SKM-1 (cell line): ENCODE measurements around the gene GAB4.

ENCODE experiments used
- DNase-seq: peaks from one replicate; lab custom pipeline; 2025; ENCODE audit not compliant: unreplicated experiment; lab: John Stamatoyannopoulos, UW

The GAB4 gene

GRCh38 chr22:16989915-16990314 is 18.1 kb downstream of the GAB4 start:
- no peak for DNase-seq

GRCh38 chr22:16988257-16988656 is 19.8 kb downstream of the GAB4 start:
- DNase-seq: no peak

DNA sequence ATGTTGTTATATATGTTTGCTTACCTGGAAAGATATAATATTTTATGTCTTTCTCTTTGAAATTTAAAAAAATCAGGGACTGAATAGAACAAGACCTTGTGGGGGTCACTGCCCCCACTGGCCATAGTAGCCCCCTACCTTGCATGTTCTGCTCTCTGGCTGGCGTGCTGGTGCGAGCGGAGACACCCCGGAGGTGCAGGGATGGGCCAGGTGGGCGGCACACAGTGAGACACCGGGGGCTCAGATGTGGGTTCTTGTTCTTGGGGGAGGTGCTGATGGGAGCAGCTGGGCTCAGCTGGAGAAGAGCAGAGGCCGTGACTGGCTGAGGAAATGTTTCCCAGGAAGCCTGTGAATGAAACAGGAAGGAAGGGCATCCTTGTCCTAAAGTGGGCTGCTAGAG is 20.2 kb downstream of the GAB4 start:
- no peak for DNase-seq

DNA sequence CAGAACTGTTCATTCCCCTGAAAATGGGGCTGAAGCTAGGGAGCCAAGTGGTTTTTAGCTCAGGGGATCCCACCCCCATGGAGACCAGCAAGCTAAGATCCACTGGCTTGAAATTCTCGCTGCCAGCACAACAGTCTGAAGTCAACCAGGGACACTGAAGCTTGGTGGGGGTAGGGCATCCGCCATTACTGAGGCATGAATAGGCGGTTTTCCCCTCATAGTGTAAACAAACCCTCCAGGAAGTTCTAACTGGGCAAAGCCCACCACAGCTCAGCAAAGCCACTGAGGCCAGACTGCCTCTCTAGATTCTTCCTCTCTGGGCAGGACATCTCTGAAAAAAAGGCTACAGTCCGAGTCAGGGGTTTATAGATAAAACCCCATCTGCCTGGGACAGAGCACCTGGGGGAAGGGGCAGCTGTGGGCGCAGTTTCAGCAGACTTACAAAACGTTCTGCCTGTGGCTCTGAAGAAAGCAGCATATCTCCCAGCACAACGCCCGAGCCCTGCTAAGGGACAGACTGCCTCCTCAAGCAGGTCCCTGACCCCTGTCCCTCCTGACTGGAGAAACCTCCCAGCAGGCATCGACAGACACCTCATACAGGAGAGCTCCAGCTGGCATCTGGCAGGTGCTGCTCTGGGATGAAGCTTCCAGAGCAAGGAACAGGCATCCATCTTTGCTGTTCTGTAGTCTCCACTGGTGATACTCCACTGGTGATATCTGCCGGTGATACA is 32.7 kb downstream of the GAB4 start:
- no peak for DNase-seq

DNA sequence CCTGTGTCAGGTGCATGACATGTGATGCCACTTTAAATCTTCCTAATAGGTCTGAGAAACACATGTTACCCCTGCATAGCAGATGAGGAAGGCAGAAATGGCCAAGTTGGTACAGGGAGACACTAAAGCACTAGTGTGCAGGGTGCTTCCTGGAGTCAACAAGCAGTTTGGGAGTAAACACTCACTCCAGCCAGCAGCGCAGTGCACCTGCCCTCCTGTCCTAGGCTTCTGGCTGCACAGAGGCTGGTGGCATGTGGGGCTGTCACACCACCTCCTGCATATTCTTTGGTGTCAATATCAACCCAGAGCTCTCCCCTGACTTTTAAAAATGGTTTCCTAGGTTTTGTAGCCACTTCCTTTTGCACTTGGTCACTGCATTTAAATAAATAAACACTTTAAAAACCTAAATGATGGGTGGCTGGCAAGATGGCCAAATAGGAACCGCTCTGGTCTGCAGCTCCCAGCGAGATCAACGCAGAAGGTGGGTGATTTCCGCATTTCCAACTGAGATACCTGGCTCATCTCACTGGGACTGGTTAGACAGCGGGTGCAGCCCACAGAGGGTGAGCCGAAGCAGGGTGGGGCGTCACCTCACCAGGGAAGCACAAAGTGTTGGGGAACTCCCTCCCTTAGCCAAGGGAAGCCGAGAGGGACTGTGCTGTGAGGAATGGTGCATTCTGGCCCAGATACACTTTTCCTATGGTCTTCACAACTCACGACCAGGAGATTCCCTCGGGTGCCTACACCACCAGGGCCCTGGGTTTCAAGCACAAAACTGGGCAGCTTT is 33.5 kb downstream of the GAB4 start:
- no peak for DNase-seq

DNA sequence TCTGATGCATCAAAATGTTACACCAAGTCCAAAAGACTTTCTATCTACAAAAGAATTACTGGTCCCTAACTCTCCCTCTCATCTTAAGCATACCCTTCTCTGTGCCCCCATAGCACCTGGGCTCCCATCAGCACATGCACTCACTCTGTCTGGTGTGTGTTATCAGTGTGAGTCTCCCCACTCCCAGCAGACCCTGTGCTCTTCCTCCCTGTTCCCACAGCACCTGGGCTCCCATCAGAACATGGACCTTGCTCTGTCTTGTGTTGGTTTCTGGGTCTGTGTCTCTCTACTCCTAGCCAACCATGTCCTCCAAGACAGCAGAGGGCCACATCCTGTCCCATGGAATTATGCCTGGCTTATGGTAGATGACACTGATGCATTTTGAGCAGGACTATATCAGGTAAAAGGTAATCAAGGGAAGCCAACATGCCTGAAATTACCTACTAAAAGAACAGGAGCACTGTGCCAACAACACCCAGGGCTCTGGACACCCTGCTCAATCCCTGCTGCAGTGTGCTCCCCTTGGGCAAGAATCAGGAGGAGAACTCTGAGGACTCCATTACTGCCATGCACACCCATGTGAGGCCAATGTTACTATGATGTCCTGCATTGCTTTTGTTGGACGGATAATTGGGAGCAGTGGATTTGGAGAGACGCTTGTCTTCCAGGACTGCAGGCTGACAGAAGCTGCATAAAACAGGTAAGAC is 34.3 kb downstream of the GAB4 start:
- DNase-seq: no peak

GRCh38 chr22:16972311-16972710 is 35.7 kb downstream of the GAB4 start:
- DNase-seq: no peak

DNA sequence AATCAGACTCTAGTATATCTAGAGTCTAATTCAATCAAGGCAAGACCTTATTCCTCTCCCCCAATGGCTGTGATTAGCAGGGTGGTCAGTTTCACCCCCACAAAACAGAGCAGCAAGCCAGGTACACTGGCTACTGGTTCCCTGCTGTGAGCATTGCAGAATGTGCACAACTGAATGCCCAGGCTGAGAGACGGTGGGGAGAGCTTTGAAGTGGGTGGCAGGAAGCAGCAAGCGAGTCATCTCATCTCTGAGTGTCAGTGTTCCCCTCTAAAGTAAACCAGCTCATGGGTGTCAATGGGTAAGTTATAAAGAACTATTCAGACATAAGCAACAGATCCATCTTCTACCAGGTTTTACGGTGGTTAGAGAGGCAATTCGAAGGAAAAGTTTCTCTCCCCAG is 37.6 kb downstream of the GAB4 start:
- DNase-seq: no peak

DNA sequence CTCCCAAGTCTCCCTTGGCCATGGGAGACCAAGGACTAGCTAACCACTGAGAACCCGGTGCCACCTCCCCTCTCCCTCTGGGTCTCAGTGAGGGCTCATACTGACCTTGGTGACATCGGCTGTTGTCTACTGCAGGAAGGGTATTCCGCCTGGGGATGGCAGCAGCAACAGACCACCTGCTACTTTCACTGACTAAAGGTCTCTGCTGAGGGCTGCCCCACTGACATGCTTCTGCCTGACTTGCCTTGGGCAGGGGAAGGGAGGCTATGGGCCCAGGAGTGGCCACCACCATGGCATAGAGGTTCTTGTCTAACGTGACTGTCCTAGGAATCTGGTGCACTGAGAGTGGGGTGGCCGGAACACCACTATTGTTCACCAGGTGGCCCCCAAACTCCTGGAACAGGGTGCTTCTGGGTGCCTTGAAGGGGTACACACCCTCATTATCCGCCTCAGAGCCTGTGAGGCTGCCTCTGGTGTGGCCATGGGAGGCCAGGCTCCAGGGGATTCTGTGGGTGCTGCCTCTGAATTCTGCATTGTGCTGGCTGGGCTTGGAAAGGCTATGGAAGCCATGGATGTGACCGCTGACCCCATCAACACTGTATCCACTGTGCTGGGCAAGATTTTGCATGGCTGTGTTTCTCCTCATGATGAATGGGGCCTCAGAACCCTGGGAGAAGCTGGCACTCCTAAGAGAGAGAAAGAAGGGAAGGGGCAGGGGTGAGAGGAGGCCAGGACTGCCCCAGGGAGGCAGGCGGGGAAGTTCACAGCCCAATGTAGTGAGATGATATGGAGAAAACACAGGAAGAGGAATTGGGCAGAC is 38.3 kb downstream of the GAB4 start:
- DNase-seq: no peak

DNA sequence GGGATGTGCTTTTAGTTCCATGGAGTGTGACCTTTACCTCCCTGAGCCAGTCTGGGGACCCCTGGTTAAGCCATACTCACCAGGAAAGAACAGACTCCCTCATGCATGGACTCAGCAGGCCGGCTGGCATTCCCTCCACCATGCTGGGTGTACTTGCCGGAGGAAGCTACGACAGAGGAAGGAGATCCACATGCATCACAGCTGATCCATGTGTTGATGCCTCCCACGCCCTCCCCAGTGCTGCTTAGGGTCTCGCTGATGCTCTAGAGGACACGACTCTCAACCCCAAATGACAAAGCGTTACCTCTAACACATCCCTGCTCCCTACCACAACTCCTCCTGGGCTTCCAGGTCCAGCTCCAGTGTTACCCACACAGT is 39.8 kb downstream of the GAB4 start:
- no peak for DNase-seq

- no peak for DNase-seq
Measured at GRCh38 chr22:16967453-16968217, 40.4 kb downstream of the GAB4 start.

GRCh38 chr22:16966251-16966650 is 41.8 kb downstream of the GAB4 start:
- DNase-seq: no peak

DNA sequence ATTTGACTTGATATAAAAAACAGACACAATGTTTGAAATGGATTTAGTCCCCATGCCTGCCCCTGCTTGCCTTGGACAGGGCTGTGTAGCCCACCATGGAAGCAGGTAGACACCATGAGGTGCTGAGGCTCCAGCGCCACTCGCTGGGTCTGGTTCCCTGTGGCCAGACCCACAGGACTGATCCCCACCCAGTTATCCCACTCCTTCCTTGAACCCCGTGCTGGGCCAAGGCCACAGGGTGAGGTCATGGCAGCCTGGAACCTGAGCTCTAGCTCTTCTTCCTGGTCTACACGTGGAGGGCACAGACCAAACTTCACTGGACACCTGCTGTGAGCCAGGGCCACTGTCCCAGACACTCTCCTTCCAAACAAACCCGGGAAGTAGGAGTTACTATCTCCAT is 42.5 kb downstream of the GAB4 start:
- no peak for DNase-seq

- DNase-seq: no peak
Measured at GRCh38 chr22:16965083-16965482, 42.9 kb downstream of the GAB4 start.

DNA sequence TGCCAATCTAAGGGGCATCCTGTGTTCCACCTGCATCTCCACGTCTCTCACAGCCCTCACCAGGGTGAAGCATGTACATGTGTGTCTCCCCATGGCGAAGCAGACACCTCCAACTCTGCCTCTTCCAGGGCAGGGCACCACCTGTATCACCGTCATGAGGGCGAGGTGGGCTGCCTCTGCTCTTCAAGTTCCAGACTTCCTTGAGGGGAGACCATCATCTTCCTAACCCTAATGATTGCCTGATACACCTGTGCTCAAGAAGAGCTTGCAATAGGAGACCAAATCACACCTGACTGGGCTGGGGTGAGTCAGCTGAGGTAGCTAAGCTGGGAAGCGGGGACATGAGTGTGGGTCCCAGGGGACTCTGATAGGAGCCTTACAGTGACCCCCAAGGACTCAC is 43.7 kb downstream of the GAB4 start:
- no peak for DNase-seq

- no peak for DNase-seq
Measured at GRCh38 chr22:16963189-16963945, 44.7 kb downstream of the GAB4 start.

DNA sequence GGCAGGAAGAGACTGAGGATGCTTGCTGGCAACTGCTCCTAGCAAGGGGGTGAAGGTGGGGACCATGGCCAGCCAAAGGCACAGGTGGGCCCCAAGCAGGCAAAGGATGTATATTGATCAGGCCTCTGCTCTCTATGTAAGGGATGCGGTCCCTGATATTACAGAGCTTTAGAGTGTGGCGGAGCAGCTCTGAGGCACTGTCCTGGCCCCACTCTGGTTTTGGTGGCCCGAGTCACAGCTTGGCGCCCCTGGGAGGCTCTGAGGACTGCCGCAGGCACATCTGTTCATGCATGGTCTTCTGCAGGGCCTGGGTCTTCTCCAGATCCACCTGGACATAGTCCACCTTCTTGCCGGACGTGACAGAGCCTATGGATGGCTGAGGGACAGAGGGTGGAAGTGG is 45.5 kb downstream of the GAB4 start:
- DNase-seq: no peak

DNA sequence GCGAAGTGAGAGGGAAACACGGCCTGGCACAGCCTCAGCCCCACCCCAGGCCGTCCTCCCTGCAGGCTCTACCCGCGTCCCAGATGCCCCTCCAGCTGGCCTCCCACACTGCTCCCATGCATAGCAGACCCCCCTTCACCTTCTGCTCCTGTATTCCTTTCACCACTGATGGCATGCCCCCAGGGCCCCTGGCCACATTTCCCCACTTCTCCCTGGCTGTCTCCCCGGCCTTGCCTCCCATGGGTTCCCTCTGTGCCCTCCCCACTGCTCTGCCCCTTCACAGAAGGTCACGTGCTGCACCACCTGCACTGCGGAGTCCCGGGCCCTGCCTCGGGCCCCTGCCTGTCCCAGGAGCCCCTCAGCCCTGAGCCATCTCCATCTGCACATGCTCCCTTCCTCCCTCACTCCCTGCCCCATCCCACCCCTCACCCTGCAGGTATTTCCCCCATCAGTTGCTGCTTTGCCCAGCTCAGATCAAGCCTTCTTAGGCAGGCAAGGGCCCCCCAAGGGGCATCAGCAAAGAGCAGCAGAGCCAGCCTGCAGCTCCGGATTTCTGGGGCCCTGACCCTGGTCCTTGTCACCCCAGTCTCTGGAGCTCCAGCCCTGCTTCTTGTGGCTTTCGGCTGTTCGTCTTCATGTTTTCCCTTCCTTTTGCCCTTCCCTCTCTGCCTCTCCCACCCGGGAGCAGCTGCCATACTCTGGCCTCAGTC is 46.4 kb downstream of the GAB4 start:
- no peak for DNase-seq

GRCh38 chr22:16960884-16961249 is 47.2 kb downstream of the GAB4 start:
- DNase-seq: no peak
